Measurements from ENCODE around the gene TEKT3.

Gene TEKT3

GRCh38 chr17:15341385-15341849, at the start of gene TEKT3:
TEKT3 (minus strand) TSS chr17:15341597; CDS start chr17:15331585, 10,012 bp downstream.
- FAIRE-seq: no peak

DNA sequence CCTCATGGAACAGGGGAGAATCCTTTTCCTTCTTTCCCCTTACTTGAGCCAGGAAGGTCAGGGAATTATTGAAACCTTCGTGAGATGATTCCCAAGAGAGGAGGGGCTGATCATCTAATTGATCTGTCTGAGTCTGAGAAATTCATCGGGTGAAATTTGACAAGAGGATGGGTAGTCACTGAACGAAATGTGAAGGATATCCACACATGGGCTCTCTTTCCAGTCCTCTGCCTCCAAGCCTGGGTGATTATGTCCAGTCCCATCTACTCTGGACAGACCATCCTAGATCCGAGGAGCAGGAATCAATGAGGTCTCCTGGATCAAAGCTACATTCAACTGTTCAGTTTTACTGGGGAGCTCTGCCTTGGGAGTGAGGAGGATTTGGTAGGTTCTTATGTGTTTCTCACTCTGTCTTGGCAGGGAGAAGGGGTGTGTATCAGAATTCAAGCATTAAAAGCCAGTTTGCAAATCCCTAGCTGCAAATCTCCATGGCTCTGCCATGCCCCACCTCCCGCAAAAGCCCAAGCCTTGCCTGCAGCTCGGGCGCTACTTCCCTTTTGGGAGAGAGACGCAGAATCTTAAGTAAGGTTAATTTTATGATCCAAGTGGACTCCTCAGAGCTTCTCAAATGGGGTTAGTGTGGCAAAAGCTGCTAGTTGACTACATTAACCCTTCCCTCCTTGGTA, 47.1 kb upstream of the TEKT3 start:
- no peak for FAIRE-seq

DNA sequence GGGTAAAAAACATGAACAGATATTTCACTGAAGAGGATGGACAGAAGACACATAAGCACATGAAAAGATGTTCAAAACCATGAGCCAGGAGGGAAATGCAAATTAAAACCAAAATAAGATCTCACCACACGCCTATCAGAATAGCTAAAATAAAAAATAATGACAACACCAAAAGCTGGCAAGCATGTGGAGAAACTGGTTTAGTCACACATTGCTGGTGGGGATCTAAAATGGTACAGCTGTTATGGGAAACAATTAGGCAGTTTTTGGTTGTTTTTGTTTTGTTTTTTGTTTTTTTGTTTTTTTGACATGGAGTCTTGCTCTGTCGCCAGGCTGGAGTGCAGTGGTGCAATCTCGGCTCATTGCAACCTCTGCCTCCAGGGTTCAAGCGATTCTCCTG, 44.7 kb upstream of the TEKT3 start:
- no peak for FAIRE-seq

- FAIRE-seq: no peak
These were observed 43.9 kb upstream of the TEKT3 start for GRCh38 chr17:15385305-15385704.

- FAIRE-seq: no peak
These were observed 42.9 kb upstream of the TEKT3 start for GRCh38 chr17:15384142-15384787.

DNA sequence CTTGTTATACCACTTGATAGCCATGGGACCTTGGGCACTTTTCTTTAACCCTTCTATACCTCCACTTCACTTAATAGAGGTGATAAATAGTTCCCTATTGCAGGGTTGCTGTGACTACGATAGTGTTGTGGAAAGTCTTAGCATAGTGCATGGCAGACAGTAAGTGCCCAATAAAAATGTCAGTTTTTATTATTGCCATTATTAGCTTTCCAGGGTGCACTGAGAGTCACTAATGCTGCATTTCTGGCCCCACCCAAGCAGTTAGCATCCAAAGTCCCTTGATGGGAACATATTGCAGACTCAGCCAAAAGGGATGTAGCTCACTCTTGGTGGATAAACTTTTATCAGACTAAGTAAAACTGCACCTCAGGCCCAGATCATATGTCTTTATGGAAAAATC, 41.5 kb upstream of the TEKT3 start:
- no peak for FAIRE-seq

GRCh38 chr17:15381707-15382106, 40.3 kb upstream of the TEKT3 start:
- no peak for FAIRE-seq

DNA sequence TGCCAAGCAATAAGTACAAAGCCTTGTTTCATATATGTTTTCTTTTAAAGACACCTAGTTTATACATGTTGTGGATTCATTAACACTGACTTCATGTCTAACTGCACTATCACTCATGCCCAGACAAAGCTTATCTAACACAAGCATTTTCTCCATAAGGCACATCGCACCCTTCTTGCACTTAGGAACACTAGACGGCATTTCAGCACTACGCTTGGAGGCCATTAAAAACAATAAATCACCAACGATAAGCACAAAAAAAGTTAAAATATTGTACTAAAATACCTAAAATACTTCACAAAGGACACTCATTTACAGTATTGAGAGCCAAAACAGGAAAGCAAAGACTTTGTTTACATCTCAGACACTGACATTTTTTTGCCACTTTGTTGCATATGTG, 39.0 kb upstream of the TEKT3 start:
- FAIRE-seq: no peak

GRCh38 chr17:15379659-15380058, 38.3 kb upstream of the TEKT3 start:
- FAIRE-seq: no peak

GRCh38 chr17:15378243-15378642, 36.8 kb upstream of the TEKT3 start:
- no peak for FAIRE-seq

DNA sequence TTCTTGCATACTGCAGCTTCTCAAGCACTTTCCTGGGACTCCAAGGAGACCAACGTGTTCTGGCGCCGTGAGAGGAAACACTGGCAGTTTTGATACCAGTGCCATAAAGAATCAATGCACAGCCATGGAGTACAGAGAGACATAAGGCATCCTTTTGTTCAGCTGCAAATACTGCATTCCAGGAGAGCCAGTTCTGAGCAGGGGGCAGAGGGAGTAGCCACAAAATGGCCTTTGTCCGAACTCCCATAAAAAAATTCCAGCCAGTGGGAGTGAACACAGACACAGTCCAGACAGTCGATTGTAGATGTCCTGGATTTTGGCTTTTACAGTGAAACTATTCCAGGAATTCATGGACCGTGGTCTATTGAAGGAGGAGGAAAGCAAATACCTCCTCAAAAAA, 36.2 kb upstream of the TEKT3 start:
- no peak for FAIRE-seq

DNA sequence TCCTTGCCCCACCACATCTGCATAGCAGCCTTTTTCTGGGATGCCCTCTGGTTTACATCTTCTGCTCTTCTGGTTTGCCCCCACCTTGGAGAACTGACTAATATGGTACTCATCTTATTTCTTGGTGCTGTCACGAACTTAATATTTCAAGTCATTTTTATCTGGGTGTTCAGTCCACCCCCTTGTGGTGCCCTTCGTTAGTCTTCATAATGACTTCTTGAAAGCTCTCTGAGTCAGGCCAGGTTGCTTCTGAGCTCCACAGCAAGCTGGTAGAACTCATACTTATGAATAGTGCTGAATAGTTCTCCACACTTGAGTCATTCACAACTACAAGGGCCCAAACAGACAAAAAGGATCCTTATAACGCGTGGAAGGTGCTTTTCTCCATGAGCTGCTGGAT, 35.8 kb upstream of the TEKT3 start:
- no peak for FAIRE-seq

DNA sequence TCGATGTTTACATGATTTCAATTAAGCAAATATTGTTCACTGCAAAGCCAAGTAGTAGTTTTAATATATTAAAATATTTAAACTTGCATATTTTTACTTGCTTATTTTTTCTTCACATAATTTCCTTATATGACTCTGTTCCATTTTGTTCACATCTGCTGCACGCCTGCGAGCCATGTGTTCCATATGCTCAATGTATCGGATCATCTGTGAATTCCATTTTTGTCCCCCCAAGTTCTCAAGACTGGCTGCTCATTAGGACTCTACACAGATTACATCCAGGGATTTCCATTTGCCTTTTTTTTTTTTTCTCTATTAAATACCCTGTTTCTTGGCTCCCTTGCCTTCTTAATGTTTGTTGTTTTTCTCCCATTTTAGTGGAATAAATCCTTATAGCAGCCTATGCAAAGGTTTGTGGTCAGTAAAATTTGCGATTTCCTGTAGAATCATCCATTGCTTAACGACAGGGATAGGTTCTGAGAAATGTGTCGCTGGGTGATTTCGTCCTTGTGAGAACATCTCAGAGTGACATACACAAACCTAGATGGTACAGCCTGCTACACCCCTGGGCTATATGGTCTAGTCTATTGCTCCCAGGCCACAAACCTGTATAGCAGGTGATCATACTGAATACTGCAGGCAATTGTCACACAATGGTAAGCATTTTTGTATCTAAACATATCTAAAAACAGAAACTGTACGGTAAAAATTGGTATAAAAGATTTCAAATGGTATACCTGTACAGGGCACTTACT, 30.2 kb upstream of the TEKT3 start:
- FAIRE-seq: no peak

GRCh38 chr17:15368600-15368999, 27.2 kb upstream of the TEKT3 start:
- FAIRE-seq: no peak

GRCh38 chr17:15366026-15366425, 24.6 kb upstream of the TEKT3 start:
- FAIRE-seq: no peak

DNA sequence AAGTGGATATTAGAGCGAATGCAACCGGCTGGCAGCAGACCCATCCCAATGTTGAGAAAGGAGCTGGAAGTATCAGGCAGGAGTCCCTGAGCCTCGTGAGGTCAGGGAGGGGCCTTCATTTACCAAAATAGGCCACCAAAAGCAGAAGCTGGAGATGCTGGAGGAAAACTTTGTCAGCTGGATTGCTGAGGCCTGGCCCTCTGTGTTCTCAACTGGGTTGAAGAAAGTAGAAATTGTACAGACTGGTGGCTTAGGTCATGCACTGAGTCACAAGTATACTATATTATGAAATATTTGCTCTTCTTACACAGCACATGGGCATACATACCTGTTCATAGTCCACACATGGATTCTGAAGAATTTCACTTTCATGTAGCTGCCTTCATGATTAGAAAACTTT, 23.2 kb upstream of the TEKT3 start:
- no peak for FAIRE-seq

DNA sequence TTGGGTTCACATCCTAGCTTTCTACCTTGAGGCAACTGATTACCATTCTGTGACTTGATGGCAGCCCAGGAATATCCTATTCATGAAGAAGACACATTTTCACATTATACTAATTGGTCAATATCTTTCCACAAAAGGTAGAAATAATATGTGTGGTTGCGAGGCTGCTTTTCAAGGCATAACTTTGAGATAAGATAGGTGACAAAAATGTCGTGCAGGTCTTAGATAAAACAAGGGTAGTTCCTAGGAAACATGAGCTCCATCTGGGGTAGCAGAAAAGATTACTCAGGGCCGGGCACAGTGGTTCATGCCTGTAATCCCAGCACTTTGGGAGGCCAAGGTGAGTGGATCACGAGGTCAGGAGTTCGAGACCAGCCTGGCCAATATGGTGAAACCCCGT, 22.3 kb upstream of the TEKT3 start:
- FAIRE-seq: no peak

DNA sequence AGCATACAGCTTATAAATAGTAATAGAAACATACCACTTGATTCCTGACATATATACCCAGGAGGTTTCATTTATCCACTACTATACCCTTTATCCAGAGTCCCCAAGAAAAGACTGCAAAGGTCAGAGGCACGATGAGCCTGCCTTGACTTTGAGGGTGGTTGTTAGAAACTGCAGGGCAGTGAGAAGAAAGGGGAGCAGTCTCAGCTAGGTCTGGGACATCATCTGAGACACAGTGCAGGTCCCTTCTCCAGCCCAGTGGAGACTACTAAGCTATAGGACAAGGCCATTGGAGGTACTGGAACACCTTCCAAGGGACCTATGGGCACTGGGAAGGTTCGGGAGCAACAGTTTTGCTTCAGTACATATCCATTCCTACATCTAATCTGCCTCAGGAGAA, 20.2 kb upstream of the TEKT3 start:
- FAIRE-seq: no peak

DNA sequence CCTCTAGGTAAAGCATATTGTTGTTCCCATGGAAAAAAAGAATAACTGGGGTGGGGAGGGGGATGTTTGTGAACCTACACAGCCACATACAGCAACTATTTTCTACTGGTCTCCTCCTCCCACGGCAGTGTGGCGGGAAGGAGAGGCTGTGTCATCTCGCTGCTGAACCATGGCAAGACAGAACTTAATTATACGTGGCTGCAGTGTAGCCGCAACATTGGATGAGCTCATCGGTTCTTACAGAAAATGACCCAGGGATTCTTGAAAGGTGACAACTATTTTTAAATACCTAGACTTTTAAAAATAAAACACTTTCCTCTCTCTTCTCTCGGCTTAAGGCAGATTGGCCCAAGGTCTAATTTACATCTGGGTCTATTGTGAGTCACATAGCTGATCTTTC, 19.8 kb upstream of the TEKT3 start:
- no peak for FAIRE-seq

GRCh38 chr17:15354256-15354655, 12.9 kb upstream of the TEKT3 start:
- no peak for FAIRE-seq

DNA sequence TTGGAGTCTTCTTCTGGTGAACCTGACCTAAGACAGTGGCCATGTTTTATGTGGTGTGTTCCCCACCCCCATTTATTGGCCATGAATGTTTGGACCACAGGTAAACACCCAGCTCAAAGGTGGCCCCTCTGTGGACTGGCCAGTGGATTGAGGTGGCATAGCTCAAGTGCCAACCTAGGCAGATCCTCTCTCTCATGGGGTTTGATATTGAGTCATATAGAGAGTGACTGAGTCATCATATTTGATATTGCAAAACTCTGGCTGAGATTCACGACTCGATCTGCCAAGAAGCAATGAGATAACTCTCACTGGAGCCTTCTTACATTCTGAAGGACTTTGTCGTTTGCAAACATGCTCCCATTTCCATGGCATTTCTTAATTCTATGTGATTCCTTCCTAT, 10.5 kb upstream of the TEKT3 start:
- FAIRE-seq: no peak

GRCh38 chr17:15351478-15351840, 10.1 kb upstream of the TEKT3 start:
- no peak for FAIRE-seq

DNA sequence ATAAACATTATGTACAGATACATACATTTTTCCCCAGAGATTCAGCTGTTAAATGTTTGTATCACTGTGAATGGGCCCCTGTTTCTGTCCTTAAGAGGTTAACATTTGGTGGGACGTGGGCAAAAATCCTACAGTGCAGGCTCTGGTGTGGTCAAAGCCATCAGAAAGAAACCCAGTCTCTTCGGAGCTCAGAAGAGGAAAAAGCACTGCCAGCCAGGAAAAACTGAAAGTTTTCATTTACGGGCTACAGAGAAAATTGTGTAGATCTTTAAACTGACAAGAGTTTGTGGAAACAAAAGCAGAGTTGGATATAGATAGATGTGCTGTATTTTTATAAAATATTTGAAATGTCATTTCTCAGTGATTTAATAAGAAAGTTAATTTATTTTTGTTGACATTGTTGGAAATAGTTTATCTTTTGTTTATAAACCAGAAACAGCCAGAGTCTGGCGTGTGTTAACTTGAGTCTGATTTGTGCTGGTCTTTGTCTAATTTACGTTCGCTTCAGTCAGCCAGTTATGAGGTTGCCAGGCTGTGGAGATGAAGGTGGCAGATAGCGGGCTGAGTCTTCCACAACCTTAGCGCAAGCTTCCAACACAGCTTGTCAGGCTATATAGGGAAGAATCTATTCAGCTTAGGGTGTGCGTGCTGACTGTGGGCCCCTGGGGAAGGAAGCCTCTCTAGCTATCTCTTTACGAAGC, 9.5 kb upstream of the TEKT3 start:
- FAIRE-seq: no peak

DNA sequence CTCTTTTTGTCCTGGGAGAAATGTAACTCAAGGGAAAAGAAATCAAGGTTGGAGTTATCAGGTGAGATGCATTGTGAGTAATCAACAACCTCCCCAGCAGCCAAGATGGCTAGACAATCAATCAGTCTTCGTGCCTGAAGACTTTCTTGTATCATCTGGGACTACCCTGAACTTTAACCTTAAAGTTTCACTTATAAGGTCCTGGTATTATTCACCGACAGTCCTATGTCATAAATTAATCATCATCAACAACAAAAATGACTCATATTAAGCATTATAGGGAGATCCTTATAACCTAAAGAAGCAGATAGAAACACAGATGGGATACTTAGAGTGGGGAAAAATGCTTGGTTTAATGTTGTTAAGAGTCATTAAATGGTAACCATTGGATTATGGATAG, 7.7 kb upstream of the TEKT3 start:
- FAIRE-seq: no peak

Measured in TTC549 (cell line).